Muscle of back (tissue), 11 donors: Measurements from ENCODE around the gene GOLGA1. TPM values are rescaled to one million over a fixed set of nuclear protein-coding genes. Genes with fewer than 3 reads are reported as not detected.
"Not testable (repeated sequence)": the region's sequence is repeated elsewhere in the genome, so short reads cannot be mapped to it uniquely, and the experiment has no call there.

Experiments used
- DNase-seq, 3 donors: peaks; one replicate each; pipeline versions ENCODE4 v3.0.0 to v3.0.0-alpha.2; 2013
- polyA plus RNA-seq, 10 donors: library from polyadenylated mRNA; unstranded; fragments of 120-200 nt; gene quantifications; one replicate each; pipeline ENCODE4 v1.2.1, GENCODE V29; 2013; ENCODE audit not compliant: insufficient read length in 10 of 10

Gene GOLGA1
- polyA plus RNA-seq, 10 donors, result 9.0 to 18.7 (median 11.2) TPM

DNA sequence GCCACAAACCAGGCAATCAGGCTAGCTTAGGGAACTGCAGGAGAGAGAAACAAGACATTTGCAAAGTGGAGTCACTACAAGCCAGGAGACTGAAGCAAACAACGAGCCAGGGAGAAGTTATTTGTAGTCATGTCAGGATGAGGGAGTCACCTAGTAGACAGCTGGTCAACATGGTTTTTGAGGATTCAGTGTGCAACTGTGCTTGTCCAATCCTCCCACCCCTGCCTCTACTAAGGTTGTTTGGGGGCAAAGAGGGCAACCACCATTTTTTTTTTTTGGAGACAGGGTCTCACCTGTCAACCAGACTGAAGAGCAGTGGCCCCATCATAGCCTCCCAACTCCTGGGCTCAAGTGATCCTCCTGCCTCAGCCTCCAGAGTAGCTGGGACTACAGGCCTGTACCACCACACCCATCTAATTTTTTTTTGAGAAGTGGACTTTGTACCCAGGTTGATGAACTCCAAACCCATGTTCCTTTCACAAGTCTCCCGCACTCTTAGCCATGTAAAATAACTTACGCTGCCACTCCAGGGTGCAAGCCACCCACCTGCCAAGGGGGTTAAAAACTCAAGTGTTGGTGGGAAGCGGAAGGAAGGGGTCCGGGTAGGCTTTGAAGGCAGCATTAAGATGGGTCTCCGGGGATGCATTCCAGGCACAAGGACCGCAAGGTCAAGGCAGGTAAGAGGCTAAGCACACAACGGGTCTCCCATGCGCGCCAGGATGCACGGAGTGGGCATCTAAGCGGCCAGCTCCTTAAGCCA, 80.1 kb downstream of the GOLGA1 start:
- DNase-seq, result no peak

DNA sequence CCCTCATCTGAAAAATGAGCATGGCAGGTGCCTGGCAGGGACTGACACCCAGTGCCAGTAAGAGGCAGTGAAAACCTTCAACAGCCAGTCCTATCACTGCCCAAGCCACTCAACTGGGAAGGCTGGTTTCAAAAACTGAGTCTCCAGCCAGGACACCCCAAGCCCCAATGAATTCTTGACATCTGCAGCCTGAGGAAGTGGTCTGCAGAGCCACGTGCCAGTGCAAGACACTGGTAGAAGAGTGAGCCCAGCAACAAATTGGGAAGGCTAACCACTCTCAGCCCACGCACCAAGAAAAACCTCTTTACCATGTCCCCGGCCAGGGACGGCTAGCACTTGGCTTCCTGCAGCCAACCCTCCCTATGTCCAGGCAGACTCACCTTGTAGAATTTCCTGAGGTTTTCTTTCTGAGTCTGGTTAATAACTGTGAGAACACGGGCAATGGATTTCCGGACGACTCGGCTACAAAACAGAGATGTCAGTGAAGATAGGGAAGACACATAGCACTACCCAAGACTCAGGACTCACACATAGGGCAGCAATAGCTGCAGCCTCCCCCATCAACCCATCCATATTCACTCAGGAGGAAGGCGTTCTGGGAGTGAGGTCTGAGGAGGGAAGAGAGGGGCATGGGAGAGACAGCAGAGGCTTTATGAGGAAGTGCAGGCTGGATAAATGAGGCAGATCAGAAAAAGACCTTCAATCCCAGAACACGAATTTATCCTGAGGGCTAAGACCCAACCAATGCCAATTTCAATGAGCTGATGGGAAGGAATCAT, 80.9 kb downstream of the GOLGA1 start:
- no peak for DNase-seq

DNA sequence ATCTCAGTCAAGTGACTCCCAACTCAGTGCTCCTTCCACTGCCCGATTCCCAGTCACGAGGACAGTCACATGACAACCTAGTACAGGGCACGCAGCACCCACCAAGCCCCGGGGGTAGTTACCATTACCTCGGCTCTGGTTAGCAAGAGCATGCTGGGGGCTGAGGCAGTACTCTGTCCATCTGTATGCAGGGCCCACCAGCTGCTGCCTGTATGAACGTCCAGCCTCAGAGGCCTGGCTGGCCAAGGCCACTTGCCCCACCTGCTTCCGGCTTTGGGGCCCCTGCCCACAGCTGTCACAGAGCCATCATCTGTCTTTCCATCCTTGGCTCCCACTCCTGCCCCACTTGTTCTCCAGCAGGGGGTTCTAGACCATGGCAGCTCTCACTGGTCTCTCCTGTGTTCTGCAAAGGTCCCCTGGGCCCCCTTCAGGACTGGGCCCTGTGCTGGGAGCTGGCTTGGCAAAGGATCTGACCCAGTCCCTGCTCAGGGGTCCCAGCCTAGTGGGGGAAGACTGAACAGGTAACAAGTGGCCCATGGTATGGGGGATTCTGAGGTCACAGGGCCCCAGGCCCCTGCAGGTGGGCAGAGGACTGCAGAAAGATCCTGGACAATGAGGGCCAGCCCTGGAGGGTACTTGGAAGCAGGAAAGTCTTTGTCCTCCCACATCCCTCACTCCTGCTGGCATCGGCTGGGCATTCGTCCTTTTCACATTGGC, 82.4 kb downstream of the GOLGA1 start:
- peak in 1 of 3 donors; percentile 35 for DNase-seq

DNA sequence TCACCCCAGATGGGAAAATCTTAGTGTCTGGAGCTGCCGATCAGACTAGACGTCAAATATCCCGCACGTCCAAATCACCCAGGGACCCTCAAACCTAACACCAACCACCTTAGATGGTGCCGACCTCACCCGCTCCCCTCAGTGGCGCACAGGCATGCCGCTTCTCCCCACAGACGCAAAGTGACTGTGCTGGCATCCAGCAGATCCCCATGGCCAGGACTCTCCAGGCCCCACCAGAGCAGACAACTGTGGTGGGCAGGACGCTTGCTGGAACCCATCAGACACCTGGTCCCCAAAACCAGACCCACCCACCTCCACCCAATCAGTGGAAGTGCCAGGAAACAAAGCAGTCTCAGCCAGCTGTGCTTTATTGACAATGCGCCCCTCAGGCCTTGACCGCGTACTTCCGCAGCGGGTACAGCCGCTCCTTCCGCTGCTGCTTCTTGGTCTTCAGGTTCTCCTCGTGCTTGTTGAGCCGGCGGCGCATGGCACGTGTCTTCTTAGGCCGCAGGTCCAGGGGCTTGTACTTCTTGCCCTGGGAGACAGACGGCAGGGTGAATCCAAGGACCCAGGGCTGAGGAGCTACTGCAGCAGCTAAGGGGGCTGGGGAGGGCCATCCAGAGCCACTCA, 83.2 kb downstream of the GOLGA1 start:
- no peak for DNase-seq

DNA sequence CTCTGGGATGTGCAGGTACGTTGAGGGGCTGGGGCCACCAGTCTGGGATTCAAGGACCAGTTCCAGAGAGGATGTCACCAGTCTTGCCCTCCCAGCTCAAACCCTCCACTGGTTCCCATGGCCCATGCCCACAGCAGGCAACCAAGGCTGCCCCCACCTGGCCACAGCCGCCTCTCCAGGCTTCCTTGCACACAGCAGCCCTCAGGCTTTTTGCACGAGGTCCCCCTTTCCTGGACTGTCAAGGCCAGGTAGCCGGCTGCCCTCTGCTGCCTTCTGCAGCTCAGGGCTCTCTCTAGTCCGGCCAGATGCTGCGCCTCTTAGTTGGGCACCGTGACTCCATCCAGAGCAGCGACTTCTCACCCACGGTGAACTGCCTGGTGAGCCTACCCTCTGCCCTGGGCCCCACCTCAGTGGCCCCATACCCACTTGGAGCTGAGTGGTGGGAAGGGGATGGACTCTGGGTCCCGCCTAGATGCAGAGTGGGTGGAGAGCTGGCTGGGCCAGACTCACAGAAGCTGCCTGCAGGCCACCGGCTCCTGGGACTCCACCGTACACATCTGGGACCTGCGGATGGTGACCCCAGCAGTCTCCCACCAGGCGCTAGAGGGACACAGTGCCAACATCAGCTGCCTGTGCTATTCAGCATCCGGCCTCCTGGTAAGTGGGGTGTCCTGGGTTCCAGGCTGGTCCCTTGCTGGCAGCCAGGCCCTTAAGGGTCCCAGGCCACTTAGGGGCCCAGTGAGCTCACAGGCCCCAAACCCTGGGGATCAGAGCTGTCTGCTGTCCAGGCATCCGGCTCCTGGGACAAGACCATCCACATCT, 84.7 kb downstream of the GOLGA1 start:
- no peak for DNase-seq

DNA sequence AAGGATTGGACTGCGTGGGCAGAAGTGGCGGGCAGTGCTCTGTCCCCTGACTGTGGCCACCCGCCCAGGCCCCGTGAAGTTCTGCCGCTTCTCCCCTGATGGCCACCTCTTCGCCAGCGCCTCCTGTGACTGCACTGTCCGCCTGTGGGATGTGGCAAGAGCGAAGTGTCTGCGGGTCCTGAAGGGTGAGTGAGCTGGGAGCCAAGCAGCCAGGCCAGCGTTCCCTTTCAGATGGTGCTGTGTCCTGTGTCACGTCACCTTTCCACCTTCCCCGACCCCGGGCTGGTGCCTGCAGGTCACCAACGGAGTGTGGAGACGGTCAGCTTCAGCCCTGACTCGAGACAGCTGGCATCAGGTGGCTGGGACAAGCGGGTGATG, 85.3 kb downstream of the GOLGA1 start:
- no peak for DNase-seq

DNA sequence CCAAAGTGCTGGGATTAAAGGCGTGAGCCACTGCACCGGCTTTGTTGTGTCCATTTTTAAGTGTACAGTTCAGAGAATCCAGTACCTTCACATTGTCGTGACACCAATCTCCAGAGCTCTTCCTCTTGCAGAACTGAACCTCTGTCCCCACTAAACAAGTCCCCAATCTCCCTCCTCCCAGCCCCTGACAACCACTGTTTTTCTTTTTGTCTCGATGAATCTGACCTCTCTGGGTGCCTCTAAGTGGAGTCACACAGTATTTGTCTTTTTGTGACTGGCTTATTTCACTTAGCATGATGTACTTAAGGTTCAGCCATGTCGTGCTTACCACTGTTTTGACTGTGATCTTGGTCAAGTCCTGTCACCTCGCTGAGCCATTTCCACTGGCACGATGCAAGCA, 86.1 kb downstream of the GOLGA1 start:
- DNase-seq, result no peak

DNA sequence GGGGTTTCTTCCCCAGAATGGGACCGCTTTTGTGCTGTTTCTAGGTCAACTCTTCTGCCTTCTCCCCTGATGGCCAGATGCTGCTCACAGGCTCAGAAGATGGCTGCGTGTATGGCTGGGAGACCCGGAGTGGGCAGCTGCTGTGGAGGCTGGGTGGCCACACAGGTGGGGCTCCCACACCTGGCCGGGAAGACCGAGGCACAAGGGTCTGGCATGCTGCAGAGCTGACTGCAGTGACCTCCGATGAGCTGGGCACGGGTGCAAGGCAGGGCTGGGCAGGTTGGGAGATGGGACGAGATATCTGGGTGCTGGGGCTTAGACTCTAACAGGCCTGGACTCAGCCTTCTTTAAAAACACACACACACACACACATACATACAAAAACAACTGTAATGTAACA, 86.7 kb downstream of the GOLGA1 start:
- DNase-seq, result no peak

DNA sequence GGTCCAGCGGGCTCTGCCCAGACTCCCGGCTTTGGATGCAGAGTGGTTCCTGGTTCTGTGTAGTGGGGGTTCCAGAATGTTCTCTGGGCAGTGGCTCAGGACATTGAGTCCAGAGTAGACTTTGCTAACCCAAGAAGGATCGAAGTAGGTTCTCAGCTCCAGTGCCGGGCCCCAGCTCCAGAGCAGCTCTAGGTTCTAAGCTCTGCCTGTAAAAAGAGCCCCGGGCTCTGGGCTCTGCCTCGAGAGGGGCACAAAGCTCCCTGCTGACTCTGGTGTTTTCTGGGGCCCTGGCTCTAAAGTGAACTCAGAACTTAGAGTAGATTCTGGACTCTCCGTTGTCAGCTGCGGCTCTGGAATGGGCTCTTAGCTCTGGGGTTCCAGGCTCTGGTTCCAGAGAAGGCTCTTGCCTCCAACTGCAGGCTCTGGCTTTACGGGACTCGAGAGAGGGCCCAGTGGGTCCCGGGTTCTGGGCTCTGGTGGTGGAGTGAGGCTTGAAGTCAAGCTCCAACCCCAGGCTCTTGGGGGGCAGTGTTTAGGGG, 87.2 kb downstream of the GOLGA1 start:
- no peak for DNase-seq

DNA sequence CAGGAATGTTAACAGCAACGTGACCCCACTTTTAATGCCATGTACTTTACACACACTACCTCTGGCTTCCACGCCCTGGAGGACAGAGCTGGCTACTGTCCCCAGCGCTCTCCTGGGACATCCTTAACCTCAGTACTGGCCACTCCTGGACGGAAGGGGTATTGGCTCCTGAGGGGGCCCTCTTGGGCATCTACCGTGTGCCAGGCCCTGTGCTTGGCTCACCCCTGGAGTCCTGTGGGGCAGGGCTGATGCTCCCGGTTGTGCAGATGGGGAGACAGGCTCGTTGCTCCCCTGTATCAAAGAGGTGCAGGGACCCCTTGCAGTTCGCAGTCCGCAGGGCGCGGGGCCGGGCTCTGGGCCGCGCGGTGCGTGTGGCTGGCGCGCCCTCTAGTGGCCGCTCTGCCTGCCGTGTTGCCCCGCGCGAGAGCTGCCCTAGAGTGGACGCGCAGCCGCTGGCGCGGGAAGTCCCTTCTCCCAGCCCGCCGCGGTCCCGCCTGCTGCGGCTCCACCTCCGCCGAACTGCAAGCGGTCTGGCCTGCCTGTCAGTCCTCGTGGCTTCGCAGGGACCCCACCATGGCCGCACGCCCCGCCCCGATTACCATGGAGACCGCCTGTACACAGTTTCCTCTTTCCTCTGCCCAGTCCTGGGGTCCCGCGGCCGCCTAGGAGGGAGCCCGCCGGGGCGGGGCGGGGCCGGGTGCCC, 87.9 kb downstream of the GOLGA1 start, which contains the start of gene WDR38:
TSS of gene WDR38 (plus strand) at position 632 of the 703 bp plus-strand sequence. CDS start 72 bp downstream, outside the sequence.
- DNase-seq, result peak in 2 of 3 donors; percentile 83 to 92

DNA sequence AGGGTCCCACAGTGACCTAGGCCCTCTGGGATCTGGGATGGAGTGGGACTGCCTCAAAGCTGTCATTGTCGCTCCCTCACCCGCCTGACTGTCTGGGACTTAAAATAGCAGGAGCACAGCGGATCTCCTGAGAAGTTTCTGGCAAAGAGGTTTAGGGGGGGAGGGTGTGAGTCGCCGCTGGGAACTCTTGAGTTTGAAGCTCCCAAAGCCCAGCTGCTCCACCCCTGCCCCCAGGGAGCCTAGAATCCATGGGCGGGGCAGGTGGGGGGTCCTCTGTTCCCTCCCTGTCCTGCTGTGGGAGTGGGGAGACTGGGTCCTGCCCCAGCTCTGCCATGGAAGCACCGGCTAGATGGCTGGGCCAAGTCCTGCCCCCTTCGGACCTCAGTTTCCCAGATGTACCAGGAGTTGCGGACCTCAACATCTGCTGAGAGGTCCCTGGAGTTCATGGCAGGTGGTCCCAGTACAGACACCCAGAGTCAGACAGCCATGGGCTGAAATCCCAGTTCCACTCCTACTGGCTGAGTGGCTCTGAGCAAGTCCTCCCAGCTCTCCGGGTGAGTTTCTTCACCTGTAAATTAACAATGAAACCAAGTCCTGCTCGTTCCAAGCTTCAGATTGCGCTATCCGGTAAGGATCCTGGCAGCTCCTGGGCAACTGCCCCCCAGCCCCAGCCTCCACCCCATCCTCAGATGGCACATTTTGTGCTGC, 88.6 kb downstream of the GOLGA1 start:
- peak in 2 of 3 donors; percentile 27 to 57 for DNase-seq

DNA sequence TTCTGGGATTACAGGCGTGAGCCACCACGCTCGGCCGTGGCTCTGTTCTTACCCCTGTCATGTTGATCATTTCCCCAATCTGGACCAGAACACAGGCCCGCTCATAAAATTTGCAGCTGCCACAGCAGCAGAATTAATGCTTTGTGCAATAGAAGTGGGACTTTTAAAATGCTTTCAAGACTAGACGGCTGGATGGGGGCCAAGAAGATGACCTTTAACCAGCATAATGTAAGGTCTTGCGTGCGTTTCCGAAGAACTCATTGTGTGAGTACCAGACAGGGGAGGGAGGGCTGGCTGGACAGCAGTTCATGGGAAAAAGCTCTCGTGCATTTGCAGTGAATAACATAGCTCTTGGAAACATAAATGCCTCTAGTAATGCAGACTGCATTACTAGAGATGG, 91.1 kb downstream of the GOLGA1 start:
- peak in 2 of 3 donors; percentile 41 to 70 for DNase-seq

DNA sequence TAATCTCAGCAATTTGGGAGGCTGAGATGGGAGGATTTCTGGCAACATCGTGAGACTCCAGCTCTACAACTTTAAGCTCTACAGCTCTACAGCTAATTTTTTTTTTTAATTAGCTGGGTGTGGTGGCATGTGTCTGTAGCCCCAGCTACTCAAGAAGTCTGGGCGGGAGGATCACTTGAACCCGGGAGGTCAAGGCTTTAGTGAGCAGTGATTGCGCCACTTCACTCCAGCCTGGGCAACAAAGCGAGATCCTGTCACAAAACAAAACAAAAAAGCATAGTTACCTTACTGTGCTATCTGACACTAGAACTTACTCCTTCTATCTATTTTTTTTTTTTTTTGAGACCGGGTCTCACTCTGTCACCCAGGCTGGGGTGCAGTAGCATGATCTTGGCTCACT, 93.9 kb downstream of the GOLGA1 start:
- DNase-seq, result no peak

DNA sequence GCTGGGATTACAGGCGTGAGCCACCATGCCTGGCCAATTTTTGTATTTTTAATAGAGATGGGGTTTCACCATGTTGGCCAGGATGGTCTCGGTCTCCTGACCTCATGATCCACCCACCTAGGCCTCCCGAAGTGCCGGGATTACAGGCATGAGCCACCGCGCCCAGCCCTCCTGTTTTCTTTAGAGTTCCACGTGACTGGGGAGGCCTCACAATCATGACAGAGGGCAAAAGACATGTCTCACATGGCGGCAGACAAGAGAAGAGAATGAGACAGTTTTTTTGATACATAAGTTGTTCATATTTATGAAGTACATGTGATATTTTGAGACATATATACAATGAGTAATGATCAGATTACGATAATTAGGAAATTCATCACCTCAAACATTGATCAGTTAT, 94.4 kb downstream of the GOLGA1 start:
- DNase-seq, result not testable (repeated sequence)

DNA sequence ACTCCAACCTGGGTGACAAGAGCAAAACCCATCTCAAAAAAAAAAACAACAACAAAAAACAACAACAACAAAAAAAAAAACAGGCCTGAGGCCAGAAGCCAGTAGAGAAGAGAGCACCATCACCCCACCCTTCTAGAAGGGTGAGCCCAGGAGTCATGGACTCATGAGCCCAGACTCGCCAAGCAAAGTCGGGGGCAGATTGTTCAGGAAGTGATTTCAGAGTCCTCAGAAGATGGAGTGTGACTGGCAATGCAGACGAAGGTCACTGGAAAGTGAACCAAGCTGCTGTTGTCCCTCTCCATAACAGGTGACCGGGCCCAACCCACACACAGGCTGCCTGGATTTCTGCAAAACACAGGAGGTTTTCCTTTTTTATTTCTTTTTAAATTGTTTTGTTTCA, 96.6 kb downstream of the GOLGA1 start:
- no peak for DNase-seq

DNA sequence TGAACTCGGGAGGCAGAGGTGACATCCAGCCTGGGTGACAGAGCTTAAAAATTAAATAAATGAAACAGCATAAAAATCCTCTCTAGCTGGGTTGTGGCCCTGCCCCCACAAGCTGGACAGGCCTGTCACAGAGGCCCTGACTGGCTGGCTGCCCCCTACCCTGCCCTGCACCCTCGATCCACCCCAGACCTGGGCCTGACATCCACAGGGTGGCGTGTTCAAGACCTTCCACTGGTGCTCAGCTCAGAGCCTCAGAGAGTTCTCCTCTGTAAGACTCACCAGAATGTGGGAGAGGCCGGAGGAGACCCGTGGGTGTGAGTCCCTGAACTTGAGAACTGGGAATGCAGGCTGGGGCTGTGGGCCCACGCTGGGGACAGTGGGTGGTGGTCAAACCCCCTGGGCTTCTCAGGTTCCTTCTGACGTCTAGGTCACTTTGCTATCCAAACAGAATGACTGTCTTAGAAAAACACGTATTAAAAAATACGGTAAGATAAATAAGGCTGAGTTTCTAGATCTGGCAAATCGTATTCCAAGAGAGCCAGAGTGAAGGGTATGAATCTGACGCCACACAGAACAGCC, 97.3 kb downstream of the GOLGA1 start:
- DNase-seq, result no peak

DNA sequence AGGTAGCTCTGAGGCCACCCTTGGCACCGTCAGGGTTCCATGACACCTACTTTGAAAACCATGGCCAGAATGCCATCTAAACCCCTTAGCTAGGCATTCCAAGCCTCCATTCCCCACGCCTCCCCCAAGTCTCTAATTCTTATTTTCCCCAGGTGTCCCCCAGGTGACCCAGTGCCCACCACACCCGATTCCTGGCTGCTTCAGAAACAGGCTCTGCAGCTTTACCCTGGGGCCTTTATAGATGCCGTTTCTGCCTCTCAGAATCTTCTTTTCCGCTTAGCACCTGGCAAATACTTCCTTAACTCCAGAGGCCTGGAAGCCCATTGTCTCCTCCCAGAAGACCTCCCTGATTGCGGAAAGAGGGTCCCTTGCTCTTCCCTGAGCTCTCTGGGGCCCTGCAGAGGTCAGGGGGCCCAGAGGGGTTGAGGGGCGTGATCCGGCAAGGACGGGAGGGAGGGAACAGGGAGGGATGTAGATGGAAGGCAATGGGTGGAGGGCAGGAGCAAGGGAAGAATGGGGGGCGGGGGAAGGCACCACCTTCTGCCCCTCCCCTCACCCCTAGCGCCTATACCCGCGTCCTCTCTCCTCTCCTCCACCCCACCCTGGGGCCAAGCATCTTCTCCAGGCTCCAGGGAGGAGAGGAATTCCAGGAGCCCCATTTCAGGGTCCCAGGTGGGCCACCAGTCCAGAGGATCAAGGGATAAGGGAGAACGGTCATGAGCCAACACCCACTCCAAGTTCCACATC, 99.6 kb downstream of the GOLGA1 start:
- DNase-seq, result no peak

DNA sequence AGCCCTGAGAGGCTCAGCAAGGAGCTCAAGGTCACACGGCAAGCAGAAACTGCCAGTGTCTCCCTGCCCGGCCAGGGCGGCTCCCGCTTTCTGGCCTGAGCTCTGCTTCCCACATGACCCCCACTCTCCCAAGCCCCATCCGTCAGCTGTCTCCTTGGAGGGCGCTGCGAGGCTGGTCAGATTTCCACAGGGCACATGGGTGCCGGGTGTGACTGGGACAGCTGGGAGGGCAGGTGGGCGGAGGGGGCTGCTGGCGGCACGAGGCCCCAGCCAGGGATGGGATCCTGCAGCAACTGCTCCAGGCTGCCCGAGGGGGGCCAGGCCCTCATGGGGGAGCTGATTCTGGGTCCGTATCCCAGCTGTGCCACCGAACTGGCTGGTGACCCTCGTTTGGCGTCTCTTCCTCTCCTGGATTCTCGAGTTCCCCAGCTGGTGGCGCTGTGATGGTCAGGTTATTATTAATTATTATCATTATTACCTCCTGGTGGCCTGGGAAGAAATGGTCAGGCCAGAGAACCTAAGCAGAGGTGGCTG, 100.5 kb downstream of the GOLGA1 start:
- DNase-seq, result peak; percentile 73 to 82 (median 81)
